IMR-90 (cell line): ENCODE results near the gene JPT1. TPM values are rescaled to one million over a fixed set of nuclear protein-coding genes. Genes with fewer than 3 reads are reported as not detected.

Experiments used
- ATAC-seq: fragments of 200-7000 bp; cut with Tn5 transposase; 2 replicates; pipeline ENCODE4 v1.9.1; 2020; ENCODE audit warnings: low read depth, mild to moderate bottlenecking, moderate library complexity
- BruUV-seq: library from RNA; stranded (reverse); fragments of 400-500 nt; replicated peaks from 2 replicates; lab custom pipeline; 2021; lab: Mats Ljungman, UMichigan
- CTCF ChIA-PET: fragments of 300-600 bp; formaldehyde crosslinking; extraction: SDS; loops from one replicate; lab custom pipeline; 2021; ENCODE audit warnings: antibody characterized with exemption; lab: Yijun Ruan, JAX
- POLR2A ChIA-PET: fragments of 300-600 bp; sonication (Branson Sonifier 250); formaldehyde crosslinking; loops from one replicate; lab custom pipeline; 2022; ENCODE audit warnings: antibody characterized with exemption; ENCODE audit not compliant: unreplicated experiment; lab: Charles Lee
- DNase-seq: peaks from one replicate; pipeline ENCODE4 v3.0.0; 2013
- H2AFZ ChIP-seq: replicated peaks from 2 replicates; pipeline ENCODE3; 2013; ENCODE audit warnings: low read length, mild to moderate bottlenecking; ENCODE audit not compliant: poor library complexity
- H2AK5ac ChIP-seq: 2 replicates; pipeline ENCODE4 v1.6.1; 2013; ENCODE audit warnings: low read depth, low read length, inconsistent platforms
- H2AK9ac ChIP-seq: replicated peaks from 2 replicates; pipeline ENCODE3; 2013; ENCODE audit warnings: mild to moderate bottlenecking, low read depth, low read length, moderate library complexity; ENCODE audit not compliant: poor library complexity
- H2BK120ac ChIP-seq: 2 replicates; pipeline ENCODE4 v1.6.1; 2013; ENCODE audit warnings: low read depth, low read length, inconsistent platforms
- H2BK15ac ChIP-seq: 3 replicates; pipeline ENCODE4 v1.6.1; 2013; ENCODE audit warnings: low read depth, low read length, inconsistent platforms
- H2BK20ac ChIP-seq: 2 replicates; pipeline ENCODE4 v1.6.1; 2013; ENCODE audit warnings: low read depth, mild to moderate bottlenecking, inconsistent platforms, low read length, moderate library complexity
- H2BK5ac ChIP-seq: 2 replicates; pipeline ENCODE4 v1.6.1; 2013; ENCODE audit warnings: mild to moderate bottlenecking, low read depth, low read length, inconsistent platforms; ENCODE audit not compliant: poor library complexity, severe bottlenecking
- H3K14ac ChIP-seq: replicated peaks from 2 replicates; pipeline ENCODE4 v1.6.1; 2013; ENCODE audit warnings: low read depth, low read length, inconsistent platforms
- H3K18ac ChIP-seq: 2 replicates; pipeline ENCODE4 v1.6.1; 2013; ENCODE audit warnings: low read depth, low read length, control low read depth
- H3K23ac ChIP-seq: 2 replicates; pipeline ENCODE4 v1.6.1; 2013; ENCODE audit warnings: low read depth, low read length, inconsistent platforms
- H3K27ac ChIP-seq: 2 replicates; pipeline ENCODE4 v1.5.1; 2013; ENCODE audit warnings: mild to moderate bottlenecking, control low read depth, low read length; ENCODE audit not compliant: insufficient read depth
- H3K27me3 ChIP-seq: 2 replicates; pipeline ENCODE4 v1.6.1; 2013; ENCODE audit warnings: low read length; ENCODE audit not compliant: control insufficient read depth, insufficient read depth
- H3K36me3 ChIP-seq: 2 replicates; pipeline ENCODE4 v1.6.1; 2013; ENCODE audit warnings: low read length, mixed read lengths; ENCODE audit not compliant: control insufficient read depth, insufficient read depth
- H3K4ac ChIP-seq: 2 replicates; pipeline ENCODE4 v1.6.1; 2013; ENCODE audit warnings: low read depth, low read length, inconsistent platforms
- H3K4me1 ChIP-seq: 2 replicates; pipeline ENCODE4 v1.6.1; 2013; ENCODE audit warnings: low read length, mixed read lengths; ENCODE audit not compliant: control insufficient read depth, insufficient read depth
- H3K4me2 ChIP-seq: 2 replicates; pipeline ENCODE4 v1.6.1; 2013; ENCODE audit warnings: low read depth, mild to moderate bottlenecking, control low read depth, low read length, moderate library complexity
- H3K4me3 ChIP-seq: 2 replicates; pipeline ENCODE4 v1.5.1; 2013; ENCODE audit warnings: low read depth, mild to moderate bottlenecking, control low read depth, low read length, moderate library complexity; ENCODE audit not compliant: insufficient read depth
- H3K56ac ChIP-seq: 2 replicates; pipeline ENCODE4 v1.6.1; 2013; ENCODE audit warnings: low read length, inconsistent platforms; ENCODE audit not compliant: insufficient read depth; ENCODE audit errors: extremely low read depth
- H3K79me1 ChIP-seq, 2 experiments: 2 replicates each; pipeline ENCODE4 v1.6.1; 2013; ENCODE audit warnings: low read length in 2 of 2, inconsistent platforms in 1 of 2, low read depth in 1 of 2
- H3K9ac ChIP-seq: 2 replicates; pipeline ENCODE4 v1.6.1; 2013; ENCODE audit warnings: low read depth, low read length, control low read depth
- H3K9me1 ChIP-seq: 2 replicates; pipeline ENCODE4 v1.6.1; 2013; ENCODE audit warnings: low read length, inconsistent platforms; ENCODE audit not compliant: insufficient read depth
- H3K9me3 ChIP-seq: 2 replicates; pipeline ENCODE4 v1.6.1; 2013; ENCODE audit warnings: low read length; ENCODE audit not compliant: control insufficient read depth, insufficient read depth
- H4K20me1 ChIP-seq: 2 replicates; pipeline ENCODE4 v1.6.1; 2013; ENCODE audit warnings: low read length, inconsistent platforms; ENCODE audit not compliant: insufficient read depth
- H4K5ac ChIP-seq: 2 replicates; pipeline ENCODE4 v1.6.1; 2013; ENCODE audit warnings: mild to moderate bottlenecking, low read depth, low read length, control low read depth
- H4K8ac ChIP-seq, 2 experiments: 2 replicates each; pipeline ENCODE4 v1.6.1; 2013; ENCODE audit warnings: low read depth in 2 of 2, low read length in 2 of 2, control low read depth in 1 of 2, inconsistent platforms in 1 of 2
- H4K91ac ChIP-seq: 2 replicates; pipeline ENCODE4 v1.6.1; 2013; ENCODE audit warnings: low read depth, low read length, inconsistent platforms; ENCODE audit not compliant: insufficient read depth
- BHLHE40 ChIP-seq: fragments of 150-350 bp; IDR thresholded peaks from 2 replicates; pipeline ENCODE4 v1.6.1; 2016; ENCODE audit warnings: mild to moderate bottlenecking, low read depth, low read length
- CEBPB ChIP-seq: IDR thresholded peaks from 2 replicates; pipeline ENCODE4 v1.6.1; 2012; ENCODE audit warnings: low read depth, low read length, improper control_type of control experiment
- CHD1 ChIP-seq: IDR thresholded peaks from 2 replicates; pipeline ENCODE4 v1.6.1; 2012; ENCODE audit warnings: low read depth, low read length, improper control_type of control experiment
- CTCF ChIP-seq: conservative IDR thresholded peaks from 2 replicates; pipeline ENCODE4 v1.5.1; 2012; ENCODE audit warnings: mild to moderate bottlenecking, low read depth, low read length, improper control_type of control experiment
- FOS ChIP-seq: fragments of 150-350 bp; IDR thresholded peaks from 2 replicates; pipeline ENCODE4 v1.6.1; 2016; ENCODE audit warnings: low read depth, low read length
- MAFK ChIP-seq: IDR thresholded peaks from 2 replicates; pipeline ENCODE4 v1.6.1; 2012; ENCODE audit warnings: low read depth, low read length, improper control_type of control experiment
- MAZ ChIP-seq: IDR thresholded peaks from 2 replicates; pipeline ENCODE4 v1.6.1; 2012; ENCODE audit warnings: low read depth, mild to moderate bottlenecking, low read length, improper control_type of control experiment, moderate library complexity, borderline replicate concordance
- MXI1 ChIP-seq: IDR thresholded peaks from 2 replicates; pipeline ENCODE4 v1.6.1; 2012; ENCODE audit warnings: low read depth, mild to moderate bottlenecking, low read length, moderate library complexity, borderline replicate concordance
- POLR2A ChIP-seq: IDR thresholded peaks from 2 replicates; pipeline ENCODE4 v1.6.1; 2012; ENCODE audit warnings: mild to moderate bottlenecking, low read depth, low read length
- RAD21 ChIP-seq: IDR thresholded peaks from 2 replicates; pipeline ENCODE4 v1.6.1; 2012; ENCODE audit warnings: low read length, improper control_type of control experiment
- RCOR1 ChIP-seq: IDR thresholded peaks from 2 replicates; pipeline ENCODE4 v1.6.1; 2012; ENCODE audit warnings: mild to moderate bottlenecking, low read length, improper control_type of control experiment; ENCODE audit not compliant: insufficient replicate concordance
- RFX5 ChIP-seq: IDR thresholded peaks from 2 replicates; pipeline ENCODE4 v1.8.0; 2012; ENCODE audit warnings: low read depth, mild to moderate bottlenecking, low read length, moderate library complexity
- SMC3 ChIP-seq: fragments of 150-350 bp; IDR thresholded peaks from 2 replicates; pipeline ENCODE4 v1.6.1; 2016; ENCODE audit warnings: low read depth, mild to moderate bottlenecking, antibody characterized with exemption, low read length, moderate library complexity
- WGBS, 2 experiments: methylation state at CpG; one replicate each; pipeline versions ENCODE4 v1.1.5 to v1.1.7; 2013; ENCODE audit warnings: missing lambda C conversion rate in 2 of 2; ENCODE audit not compliant: insufficient read length in 1 of 2; ENCODE audit errors: extremely low coverage in 2 of 2; 5-methylcytosine and 5-hydroxymethylcytosine counted together
- dilution Hi-C: fragments of 300-500 bp; cut with HindIII; formaldehyde crosslinking; loops from one replicate; pipeline ENCODE4 v1.14.3; 2018; ENCODE audit warnings: low sequenced_read_pairs; ENCODE audit not compliant: unreplicated experiment
- in situ Hi-C: fragments of 300-500 bp; cut with MboI; formaldehyde crosslinking; loops from 3 replicates; pipeline ENCODE4 v1.14.3; 2019; ENCODE audit warnings: low sequenced_read_pairs, inconsistent platforms, mixed read lengths
- intact Hi-C: fragments of 100-400 bp; cut with micrococcal nuclease; formaldehyde crosslinking; loops from 2 replicates; pipeline ENCODE4 v1.10.0; 2022
- polyA plus RNA-seq, 3 experiments: library from polyadenylated mRNA; depleted of rRNA; stranded (reverse); fragments of >200 nt; gene quantifications; 2 replicates each; pipeline ENCODE4 v1.2.3, GENCODE V29; 2012; ENCODE audit warnings: low replicate concordance in 1 of 3
- total RNA-seq: library from RNA; depleted of rRNA; stranded (reverse); fragments of >200 nt; gene quantifications from 2 replicates; pipeline ENCODE4 v1.2.3, GENCODE V29; 2012
- TF ChIP-seq, protein P1 (sequence below): fragments of 150-350 bp; IDR thresholded peaks from 2 replicates; pipeline ENCODE4 v1.6.1; 2017; ENCODE audit warnings: mild to moderate bottlenecking, antibody characterized with exemption, low read length, low read depth

JPT1 gene
- total and polyA plus RNA-seq, 2 of the 4 experiments (the other 2 are of a cell fraction), result 118 to 272 TPM

DNA sequence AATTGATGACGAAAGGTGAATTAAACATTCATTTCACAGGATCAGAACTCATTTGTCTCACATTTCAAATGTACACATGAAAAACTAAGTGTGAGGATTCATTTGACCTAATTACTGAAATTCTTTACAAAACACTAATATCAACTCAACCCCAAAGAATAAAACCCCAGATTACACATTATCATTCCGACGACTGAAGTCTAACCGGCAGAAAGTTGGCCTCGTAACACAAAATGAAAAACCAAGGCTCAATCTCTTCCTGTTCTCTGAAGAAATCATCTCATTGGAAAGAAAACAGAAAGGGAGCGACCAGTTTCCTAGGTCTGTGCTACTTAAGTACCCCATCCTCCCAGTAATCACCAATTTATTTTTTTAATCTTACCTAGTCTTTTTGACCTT lies 1.8 kb downstream of the JPT1 start:
- intact Hi-C loops (loop anchor here (2.0 kb wide), 1 partner anchor 14 kb away; no protein-coding TSS in a partner anchor), in situ Hi-C loops (no loop called here), dilution Hi-C loops (no loop called here)
- no peak overlapping the region for H3K18ac ChIP-seq
- TF ChIP-seq, protein P1, sequence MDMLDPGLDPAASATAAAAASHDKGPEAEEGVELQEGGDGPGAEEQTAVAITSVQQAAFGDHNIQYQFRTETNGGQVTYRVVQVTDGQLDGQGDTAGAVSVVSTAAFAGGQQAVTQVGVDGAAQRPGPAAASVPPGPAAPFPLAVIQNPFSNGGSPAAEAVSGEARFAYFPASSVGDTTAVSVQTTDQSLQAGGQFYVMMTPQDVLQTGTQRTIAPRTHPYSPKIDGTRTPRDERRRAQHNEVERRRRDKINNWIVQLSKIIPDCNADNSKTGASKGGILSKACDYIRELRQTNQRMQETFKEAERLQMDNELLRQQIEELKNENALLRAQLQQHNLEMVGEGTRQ, result no peak
- TF ChIP-seq CHD1 (no peak), MXI1 (no peak), CTCF (no peak), MAFK (no peak), CEBPB (no peak), RFX5 (no peak), FOS (no peak), MAZ (no peak), RAD21 (no peak), RCOR1 (no peak), BHLHE40 (no peak), SMC3 (no peak), POLR2A (no peak)
- peak overlapping the region; percentile 17; the same call in 1 of the 2 replicates for H2AK5ac ChIP-seq
- H2AK9ac ChIP-seq, result no peak overlapping the region
- H4K20me1 ChIP-seq, result peaks cover 23% of the 10 kb centered on the region
- peak overlapping the region; percentile 45; the same call in 1 of the 2 replicates for H4K91ac ChIP-seq
- peak overlapping the region; percentile 66 for H3K56ac ChIP-seq
- ChIA-PET CTCF (no interaction called here), POLR2A (no interaction called here)
- H3K23ac ChIP-seq, result peak overlapping the region; percentile 96
- H2BK120ac ChIP-seq, result no peak overlapping the region
- H3K79me1 ChIP-seq, result peaks cover 16 to 42% of the 10 kb centered on the region in 2 experiments
- H3K27ac ChIP-seq, result peak overlapping the region; percentile 25; the same call in 1 of the 2 replicates
- H3K9me3 ChIP-seq, result no peaks in the 10 kb centered on the region
- WGBS, 2 experiments, result 6% methylated on average over 4 of the region's 6 CpGs; no CpG with 5 or more reads in 1 of the 2 experiments
- peaks cover 6% of the 10 kb centered on the region; the same call in 1 of the 2 replicates for H3K9me1 ChIP-seq
- no peak overlapping the region for H2AFZ ChIP-seq
- H3K4me3 ChIP-seq, result peak overlapping the region; percentile 75
- H3K4me2 ChIP-seq, result peak overlapping the region; percentile 96
- peak overlapping the region in 1 of 2 experiments; percentile 84; a peak in 2 of 4 replicates for H4K8ac ChIP-seq
- no TSS peak for BruUV-seq
- H2BK15ac ChIP-seq, result no peak overlapping the region
- peak; percentile 12 for DNase-seq
- H3K27me3 ChIP-seq, result no peaks in the 10 kb centered on the region
- no peak for ATAC-seq
- H3K14ac ChIP-seq, result peak overlapping the region; percentile 85
- peak overlapping the region; percentile 6 for H2BK5ac ChIP-seq
- peak overlapping the region; percentile 74 for H3K9ac ChIP-seq
- H3K4ac ChIP-seq, result peak overlapping the region; percentile 73
- no peaks in the 10 kb centered on the region for H3K4me1 ChIP-seq
- H3K36me3 ChIP-seq, result peaks cover 9% of the 10 kb centered on the region
- H4K5ac ChIP-seq, result no peak overlapping the region
- H2BK20ac ChIP-seq, result no peak overlapping the region
